ENCODE data around the gene ALK. TPM values are rescaled to one million over a fixed set of nuclear protein-coding genes. Genes with fewer than 3 reads are reported as not detected.

Gene ALK
- polyA plus RNA-seq, 3 donors = not detected

- peaks cover 0 to 4% (median 2%) of the 10 kb centered on the region in 7 donors for H3K9me3 Mint-ChIP-seq
- H4K20me1 ChIP-seq (ENCODE audit: insufficient read depth, low read length) = no peaks in the 10 kb centered on the region
- TF ChIP-seq CTCF (IDR thresholded peaks at IDR 0.05) = no peak
- H3K4me1 Mint-ChIP-seq = no peaks in the 10 kb centered on the region
- no peaks in the 10 kb centered on the region for H3K4me1 ChIP-seq (ENCODE audit: control insufficient read depth in 1 of 2, insufficient read depth in 2 of 2, low read length in 2 of 2)
- no peak overlapping the region for H3K4me3 ChIP-seq (replicated peaks in 1 of 3; ENCODE audit: low read depth in 2 of 3, low read length in 3 of 3)
- no peaks in the 10 kb centered on the region for H3K36me3 ChIP-seq (replicated peaks in 1 of 2; ENCODE audit: control insufficient read depth in 1 of 2, insufficient read depth in 2 of 2, low read length in 2 of 2)
- H3K36me3 Mint-ChIP-seq = no peaks in the 10 kb centered on the region
- H3K9ac ChIP-seq (ENCODE audit: insufficient read depth, low read length, poor library complexity, severe bottlenecking) = no peak overlapping the region
- no peak for DNase-seq
- H2AFZ ChIP-seq (ENCODE audit: insufficient read depth, low read depth, low read length, poor library complexity, severe bottlenecking) = no peak overlapping the region
- WGBS (ENCODE audit: insufficient coverage) = no CpG with 5 or more reads among the region's 1 CpG
- no peaks in the 10 kb centered on the region for H3K79me2 ChIP-seq (ENCODE audit: insufficient read depth, low read length)
- peaks cover 0 to 3% of the 10 kb centered on the region in 2 donors for H3K9me3 ChIP-seq (replicated peaks in 1 of 2; ENCODE audit: control insufficient read depth in 1 of 2, insufficient read depth in 1 of 2, low read length in 2 of 2)
- H3K4me3 Mint-ChIP-seq = no peak overlapping the region
- H3K27ac ChIP-seq (ENCODE audit: low read depth in 1 of 2, low read length in 2 of 2) = no peak overlapping the region
- H3K27me3 ChIP-seq (ENCODE audit: control insufficient read depth in 2 of 2, insufficient read depth in 2 of 2, low read length in 2 of 2) = no peaks in the 10 kb centered on the region
- H3K27me3 Mint-ChIP-seq (ENCODE audit: low read depth in 3 of 3) = peaks cover 2 to 6% (median 3%) of the 10 kb centered on the region in 3 donors
- intact Hi-C loops (cut with micrococcal nuclease) = no loop called here
- H3K27ac Mint-ChIP-seq = no peak overlapping the region
- H3K4me2 ChIP-seq (replicated peaks; ENCODE audit: extremely low read depth, low read length, poor library complexity, severe bottlenecking) = no peak overlapping the region
These were observed 56.4 kb downstream of the ALK start for GRCh38 chr2:29864988-29865387.

- 100% methylated on average over 2 of the region's 7 CpGs for WGBS (ENCODE audit: insufficient coverage)
- H3K4me3 ChIP-seq (replicated peaks in 1 of 3; ENCODE audit: low read depth in 2 of 3, low read length in 3 of 3) = no peak overlapping the region
- H3K27ac Mint-ChIP-seq = no peak overlapping the region
- peaks cover 2 to 5% (median 3%) of the 10 kb centered on the region in 3 donors for H3K27me3 Mint-ChIP-seq (ENCODE audit: low read depth in 3 of 3)
- peaks cover 5 to 14% (median 6%) of the 10 kb centered on the region in 7 donors for H3K9me3 Mint-ChIP-seq
- H2AFZ ChIP-seq (ENCODE audit: insufficient read depth, low read depth, low read length, poor library complexity, severe bottlenecking) = no peak overlapping the region
- H3K4me2 ChIP-seq (replicated peaks; ENCODE audit: extremely low read depth, low read length, poor library complexity, severe bottlenecking) = no peak overlapping the region
- H3K4me3 Mint-ChIP-seq = no peak overlapping the region
- H3K79me2 ChIP-seq (ENCODE audit: insufficient read depth, low read length) = no peaks in the 10 kb centered on the region
- H3K36me3 ChIP-seq (replicated peaks in 1 of 2; ENCODE audit: control insufficient read depth in 1 of 2, insufficient read depth in 2 of 2, low read length in 2 of 2) = no peaks in the 10 kb centered on the region
- H3K27me3 ChIP-seq (ENCODE audit: control insufficient read depth in 2 of 2, insufficient read depth in 2 of 2, low read length in 2 of 2) = no peaks in the 10 kb centered on the region
- no peaks in the 10 kb centered on the region for H3K4me1 Mint-ChIP-seq
- no peaks in the 10 kb centered on the region for H3K4me1 ChIP-seq (ENCODE audit: control insufficient read depth in 1 of 2, insufficient read depth in 2 of 2, low read length in 2 of 2)
- H3K36me3 Mint-ChIP-seq = no peaks in the 10 kb centered on the region
- no peak for DNase-seq
- intact Hi-C loops (cut with micrococcal nuclease) = no loop called here
- no peaks in the 10 kb centered on the region for H4K20me1 ChIP-seq (ENCODE audit: insufficient read depth, low read length)
- peaks cover 0 to 3% of the 10 kb centered on the region in 2 donors for H3K9me3 ChIP-seq (replicated peaks in 1 of 2; ENCODE audit: control insufficient read depth in 1 of 2, insufficient read depth in 1 of 2, low read length in 2 of 2)
- no peak overlapping the region for H3K9ac ChIP-seq (ENCODE audit: insufficient read depth, low read length, poor library complexity, severe bottlenecking)
- H3K27ac ChIP-seq (ENCODE audit: low read depth in 1 of 2, low read length in 2 of 2) = no peak overlapping the region
- no peak for TF ChIP-seq CTCF (IDR thresholded peaks at IDR 0.05)
These were observed 65.3 kb downstream of the ALK start for GRCh38 chr2:29855924-29856639.

Measured in CD14-positive monocyte (primary cell).